AG08395 (cell line): ENCODE data around the gene CACNB3.
A peak's percentile ranks its signal among the peaks of the same experiment; 100 is the strongest.
"Not testable (repeated sequence)": the region's sequence is repeated elsewhere in the genome, so short reads cannot be mapped to it uniquely, and the experiment has no call there.

Source experiments
- DNase-seq: peaks from one replicate; pipeline ENCODE4 v3.0.0; 2012; ENCODE audit warnings: mixed read lengths, low spot score

CACNB3 gene

GRCh38 chr12:48854932-48855331 lies 36.6 kb downstream of the CACNB3 start:
- DNase-seq: not testable (repeated sequence)

- DNase-seq: no peak
Observed at GRCh38 chr12:48856379-48856778, 38.1 kb downstream of the CACNB3 start.

GRCh38 chr12:48857278-48857994 lies 39.1 kb downstream of the CACNB3 start:
- DNase-seq: no peak

- no peak for DNase-seq
Observed at GRCh38 chr12:48858043-48858442, 39.7 kb downstream of the CACNB3 start.

GRCh38 chr12:48859607-48860006 lies 41.3 kb downstream of the CACNB3 start:
- no peak for DNase-seq

GRCh38 chr12:48860236-48860635 lies 41.9 kb downstream of the CACNB3 start:
- DNase-seq: not testable (repeated sequence)

GRCh38 chr12:48861111-48861510 lies 42.8 kb downstream of the CACNB3 start:
- DNase-seq: no peak

- no peak for DNase-seq
Observed at GRCh38 chr12:48862760-48863159, 44.5 kb downstream of the CACNB3 start.

- no peak for DNase-seq
Observed at GRCh38 chr12:48863291-48863690, 45.0 kb downstream of the CACNB3 start.

- peak; percentile 97 for DNase-seq
Observed at GRCh38 chr12:48865281-48866051, 47.2 kb downstream of the CACNB3 start, which contains the start of gene RND1. Gene RND1 (minus strand): TSS chr12:48865870. CDS start chr12:48865767, 103 bp downstream.

GRCh38 chr12:48866052-48866711 lies 47.9 kb downstream of the CACNB3 start:
- DNase-seq: no peak

- no peak for DNase-seq
Observed at GRCh38 chr12:48868451-48868850, 50.2 kb downstream of the CACNB3 start.

- no peak for DNase-seq
Observed at GRCh38 chr12:48869191-48869590, 50.9 kb downstream of the CACNB3 start.

- no peak for DNase-seq
Observed at GRCh38 chr12:48873096-48873495, 54.8 kb downstream of the CACNB3 start.

- DNase-seq: not testable (repeated sequence)
Observed at GRCh38 chr12:48873534-48873933, 55.2 kb downstream of the CACNB3 start.

GRCh38 chr12:48875944-48876515 lies 57.7 kb downstream of the CACNB3 start:
- DNase-seq: no peak
